ENCODE measurements around the gene UMAD1. TPM values are rescaled to one million over a fixed set of nuclear protein-coding genes. Genes with fewer than 3 reads are reported as not detected.

The UMAD1 gene
- total and polyA plus RNA-seq, 4 donors = 7.7 to 19.2 (median 12.2) TPM

- Histone ChIP-seq H3K36me3 (ENCODE audit: control insufficient read depth in 4 of 4, insufficient read depth in 4 of 4, low read length in 4 of 4) (no peaks in the 10 kb centered on the region), H3K9ac (ENCODE audit: insufficient read depth in 1 of 2, low read length in 2 of 2) (no peak overlapping the region), H3K4me3 (no peak overlapping the region), H3K9me3 (ENCODE audit: control insufficient read depth in 4 of 4, insufficient read depth in 3 of 4, low read length in 3 of 4) (no peaks in the 10 kb centered on the region), H3K4me1 (ENCODE audit: control insufficient read depth in 5 of 5, insufficient read depth in 5 of 5, low read length in 5 of 5) (peaks cover 0 to 17% (median 11%) of the 10 kb centered on the region in 5 donors), H3K27me3 (ENCODE audit: control insufficient read depth in 3 of 3, insufficient read depth in 3 of 3, low read length in 2 of 3) (no peaks in the 10 kb centered on the region), H3K27ac (ENCODE audit: low read depth in 1 of 2, low read length in 1 of 2) (no peak overlapping the region)
- no peak for DNase-seq
- ATAC-seq (ENCODE audit: insufficient read depth, low FRiP score) = no peak
- no peak for TF ChIP-seq CTCF (IDR thresholded peaks at IDR 0.05; ENCODE audit: control extremely low read depth, extremely low read depth)
- WGBS, 2 donors = 58 to 86% methylated on average over 4 of the region's 4 CpGs
These were observed 66.1 kb downstream of the UMAD1 start for GRCh38 chr7:7706556-7707172.

DNA sequence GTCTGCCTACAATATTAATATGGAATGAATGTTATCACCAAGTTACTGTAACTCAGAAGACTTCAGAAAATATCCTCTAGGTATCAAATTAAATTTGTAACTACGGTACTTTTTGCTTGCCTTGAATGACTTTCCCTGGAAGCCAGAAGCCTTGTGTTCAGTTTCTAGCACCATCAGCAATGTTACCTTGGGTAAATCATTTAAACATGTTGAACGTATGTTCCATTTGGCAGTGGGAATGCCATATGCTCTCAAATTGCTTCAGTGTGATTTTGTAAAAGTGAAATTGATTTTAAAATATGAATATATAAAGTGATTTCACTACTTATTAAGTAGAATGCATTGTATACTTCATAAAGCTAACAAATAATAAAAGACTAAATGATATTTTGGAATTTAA, 66.7 kb downstream of the UMAD1 start:
- WGBS, 2 donors = 96 to 97% methylated on average over 2 of the region's 2 CpGs
- no peak for TF ChIP-seq CTCF (IDR thresholded peaks at IDR 0.05; ENCODE audit: control extremely low read depth, extremely low read depth)

GRCh38 chr7:7707806-7708205, 67.3 kb downstream of the UMAD1 start:
- no peak overlapping the region for H3K9ac ChIP-seq (ENCODE audit: insufficient read depth in 1 of 2, low read length in 2 of 2)
- DNase-seq (peak in 1 of 3 donors; percentile 15), ATAC-seq (ENCODE audit: insufficient read depth, low FRiP score) (no peak)
- H3K27me3 ChIP-seq (ENCODE audit: control insufficient read depth in 3 of 3, insufficient read depth in 3 of 3, low read length in 2 of 3) = no peaks in the 10 kb centered on the region
- peak overlapping the region in 1 of 2 donors; percentile 16 for H3K27ac ChIP-seq (ENCODE audit: low read depth in 1 of 2, low read length in 1 of 2)
- H3K9me3 ChIP-seq (ENCODE audit: control insufficient read depth in 4 of 4, insufficient read depth in 3 of 4, low read length in 3 of 4) = no peaks in the 10 kb centered on the region
- no peak overlapping the region for H3K4me3 ChIP-seq
- no peak for TF ChIP-seq CTCF (IDR thresholded peaks at IDR 0.05; ENCODE audit: control extremely low read depth, extremely low read depth)
- peaks cover 0 to 16% (median 9%) of the 10 kb centered on the region in 5 donors for H3K4me1 ChIP-seq (ENCODE audit: control insufficient read depth in 5 of 5, insufficient read depth in 5 of 5, low read length in 5 of 5)
- no peaks in the 10 kb centered on the region for H3K36me3 ChIP-seq (ENCODE audit: control insufficient read depth in 4 of 4, insufficient read depth in 4 of 4, low read length in 4 of 4)
- 89 to 97% methylated on average over 4 of the region's 4 CpGs for WGBS, 2 donors

More for the DNA sequence above, 66.7 kb downstream of the UMAD1 start:
- no peak overlapping the region for H3K9ac ChIP-seq (ENCODE audit: insufficient read depth in 1 of 2, low read length in 2 of 2)
- no peak overlapping the region for H3K27ac ChIP-seq (ENCODE audit: low read depth in 1 of 2, low read length in 1 of 2)
- DNase-seq (no peak), ATAC-seq (ENCODE audit: insufficient read depth, low FRiP score) (no peak)
- no peaks in the 10 kb centered on the region for H3K9me3 ChIP-seq (ENCODE audit: control insufficient read depth in 4 of 4, insufficient read depth in 3 of 4, low read length in 3 of 4)
- H3K27me3 ChIP-seq (ENCODE audit: control insufficient read depth in 3 of 3, insufficient read depth in 3 of 3, low read length in 2 of 3) = no peaks in the 10 kb centered on the region
- peaks cover 0 to 17% (median 11%) of the 10 kb centered on the region in 5 donors for H3K4me1 ChIP-seq (ENCODE audit: control insufficient read depth in 5 of 5, insufficient read depth in 5 of 5, low read length in 5 of 5)
- H3K36me3 ChIP-seq (ENCODE audit: control insufficient read depth in 4 of 4, insufficient read depth in 4 of 4, low read length in 4 of 4) = no peaks in the 10 kb centered on the region
- H3K4me3 ChIP-seq = no peak overlapping the region

- Histone ChIP-seq H3K9me3 (ENCODE audit: control insufficient read depth in 4 of 4, insufficient read depth in 3 of 4, low read length in 3 of 4) (no peaks in the 10 kb centered on the region), H3K27me3 (ENCODE audit: control insufficient read depth in 3 of 3, insufficient read depth in 3 of 3, low read length in 2 of 3) (no peaks in the 10 kb centered on the region), H3K4me1 (ENCODE audit: control insufficient read depth in 5 of 5, insufficient read depth in 5 of 5, low read length in 5 of 5) (peaks cover 0 to 11% (median 8%) of the 10 kb centered on the region in 5 donors), H3K4me3 (no peak overlapping the region), H3K36me3 (ENCODE audit: control insufficient read depth in 4 of 4, insufficient read depth in 4 of 4, low read length in 4 of 4) (no peaks in the 10 kb centered on the region), H3K27ac (ENCODE audit: low read depth in 1 of 2, low read length in 1 of 2) (no peak overlapping the region), H3K9ac (ENCODE audit: insufficient read depth in 1 of 2, low read length in 2 of 2) (no peak overlapping the region)
- ATAC-seq (ENCODE audit: insufficient read depth, low FRiP score) = no peak
- DNase-seq = no peak
- no peak for TF ChIP-seq CTCF (IDR thresholded peaks at IDR 0.05; ENCODE audit: control extremely low read depth, extremely low read depth)
- WGBS, 2 donors = 71 to 76% methylated on average over 3 of the region's 3 CpGs
These were observed 68.7 kb downstream of the UMAD1 start for GRCh38 chr7:7709291-7709690.
